NCI-H345 (cell line): ENCODE results near the gene RGP1.
A peak's percentile ranks its signal among the peaks of the same experiment; 100 is the strongest.

Experiments
- DNase-seq: peaks from one replicate; lab custom pipeline; 2025; lab: John Stamatoyannopoulos, UW

RGP1 gene

DNA sequence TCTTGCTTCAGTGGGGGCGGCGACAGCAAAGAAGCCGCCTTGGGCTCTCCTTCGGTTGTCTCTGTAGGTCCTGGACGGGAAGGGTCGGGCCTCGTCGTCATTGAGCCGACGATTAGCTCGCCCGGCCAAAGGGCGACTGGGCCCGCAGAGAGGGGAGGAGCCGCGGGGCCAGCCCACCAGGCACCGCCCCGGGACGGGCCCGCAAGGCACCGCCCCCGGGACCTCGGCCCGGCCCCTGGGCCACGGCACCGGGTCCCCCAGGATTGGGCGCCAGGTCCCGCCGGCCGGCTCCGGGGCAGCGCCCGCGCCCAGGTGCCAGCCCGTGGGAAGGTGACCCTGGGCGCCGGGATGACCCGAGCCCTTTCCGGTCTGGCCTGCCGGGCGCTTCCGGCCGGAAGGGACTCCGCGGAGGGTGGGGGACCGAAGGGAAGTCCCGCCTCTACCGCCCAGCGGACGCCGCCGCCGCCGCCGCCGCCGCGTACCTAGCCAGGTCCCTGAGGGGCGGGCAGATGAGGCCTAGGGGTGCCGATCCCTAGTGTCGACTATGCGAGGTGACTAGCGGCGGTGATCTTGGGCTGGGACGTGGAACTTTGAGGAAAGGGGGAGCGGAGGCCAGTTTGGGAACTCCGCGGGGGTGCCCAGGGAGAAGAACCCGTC, at the start of gene RGP1, which contains the start of gene GBA2:
Gene RGP1 (plus strand): TSS at position 430 of the 657 bp plus-strand sequence. CDS start 469 bp downstream, outside the sequence.
Gene GBA2 (minus strand): TSS at position 371 of the 657 bp plus-strand sequence. CDS start 524 bp downstream, outside the sequence.
- DNase-seq: peak; percentile 78

GRCh38 chr9:35700031-35700430, 49.1 kb upstream of the RGP1 start:
- no peak for DNase-seq

DNA sequence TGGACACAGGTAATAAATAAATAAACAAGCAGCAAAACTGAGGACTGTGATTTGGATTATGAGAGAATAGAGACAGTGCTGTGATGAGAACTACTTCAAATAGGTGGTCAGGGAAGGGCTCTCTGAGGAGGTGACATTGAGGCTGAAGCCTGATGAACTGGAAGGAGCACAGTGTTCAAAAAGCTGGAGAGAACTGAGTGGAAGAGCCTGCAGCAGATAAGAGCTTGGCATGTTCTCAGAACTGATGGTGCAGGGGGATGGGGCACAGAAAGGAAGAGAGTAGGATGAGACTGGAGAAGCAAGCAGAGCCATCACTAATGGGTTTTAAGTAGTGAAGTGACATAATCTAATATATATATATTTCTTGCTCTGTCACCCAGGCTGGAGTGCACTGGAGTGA, 48.1 kb upstream of the RGP1 start:
- DNase-seq: no peak

DNA sequence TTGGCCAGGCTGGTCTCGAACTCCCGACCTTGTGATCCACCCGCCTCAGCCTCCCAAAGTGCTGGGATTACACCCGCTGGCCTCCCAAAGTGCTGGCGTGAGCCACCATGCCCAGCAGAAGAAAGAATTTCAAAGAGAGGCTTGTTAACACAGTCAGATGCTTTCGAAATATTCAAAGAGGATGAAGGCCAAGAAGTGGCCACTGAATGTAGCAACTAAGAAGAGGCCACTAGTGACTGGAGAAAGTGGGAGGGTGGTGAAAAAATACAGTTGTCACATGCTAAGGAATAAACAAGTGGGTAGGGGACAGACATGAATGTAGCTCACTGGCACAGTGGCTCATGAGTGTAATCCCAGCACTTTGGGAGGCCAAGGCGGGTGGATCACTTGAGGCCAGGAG, 46.4 kb upstream of the RGP1 start:
- no peak for DNase-seq

DNA sequence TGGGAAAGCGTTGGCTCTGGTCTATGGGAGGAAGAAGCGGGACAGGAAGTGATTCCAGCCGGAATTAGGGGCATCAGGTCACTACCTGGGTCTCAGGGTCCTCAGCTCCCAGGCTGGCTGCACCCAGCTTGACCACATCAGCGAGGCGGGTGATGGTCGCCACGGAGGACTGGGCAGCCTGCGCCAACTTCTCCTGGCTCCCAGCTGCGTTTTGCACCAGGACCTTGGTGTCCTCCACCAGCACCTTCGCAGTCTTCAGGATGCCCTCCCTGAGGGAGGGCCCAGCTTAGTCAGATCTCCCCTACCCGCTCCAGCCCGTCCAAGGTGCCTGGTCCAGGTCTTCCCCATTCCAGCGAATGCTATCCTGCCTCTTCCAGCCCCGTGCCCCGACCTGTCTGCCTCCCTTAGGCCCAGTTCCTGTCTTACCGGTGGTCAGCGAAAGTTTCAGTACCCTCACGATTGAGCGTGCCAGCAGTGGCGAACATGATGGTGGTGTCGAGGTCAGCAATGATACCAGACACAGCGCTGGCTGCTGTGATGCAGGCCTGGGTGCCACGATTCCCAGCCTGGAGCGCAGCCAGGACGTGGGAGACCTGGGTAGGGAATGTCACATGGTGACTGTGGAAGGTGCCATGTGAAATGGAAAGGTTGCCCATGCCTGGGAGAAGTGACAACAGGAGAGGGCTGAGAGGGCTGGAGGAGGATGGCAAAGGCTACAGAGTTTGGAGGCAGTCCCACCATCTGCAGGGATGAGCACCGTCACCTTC, 45.0 kb upstream of the RGP1 start:
- no peak for DNase-seq

DNA sequence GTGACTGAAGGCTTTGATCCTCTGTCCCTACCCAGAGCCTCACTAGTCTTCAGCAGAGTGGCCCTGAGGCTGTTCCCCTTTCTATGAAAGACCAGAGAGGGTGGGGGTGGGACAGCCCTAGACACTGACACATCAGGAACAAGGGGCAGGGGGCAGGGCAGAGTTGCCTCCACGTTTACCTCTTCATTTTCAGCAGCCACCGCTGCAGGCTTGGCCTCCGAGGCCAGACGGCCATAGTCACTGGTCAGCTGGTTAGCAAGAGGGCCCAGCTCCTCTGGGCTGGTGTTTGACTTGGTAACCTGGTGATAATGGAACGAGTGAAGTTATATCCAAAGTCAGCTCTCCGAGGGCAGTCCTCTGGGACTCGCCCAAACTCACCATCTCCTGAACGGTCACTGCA, 43.7 kb upstream of the RGP1 start:
- no peak for DNase-seq

- DNase-seq: no peak
Measured at GRCh38 chr9:35705836-35706430, 43.2 kb upstream of the RGP1 start.

GRCh38 chr9:35706951-35707350, 42.1 kb upstream of the RGP1 start:
- DNase-seq: no peak

DNA sequence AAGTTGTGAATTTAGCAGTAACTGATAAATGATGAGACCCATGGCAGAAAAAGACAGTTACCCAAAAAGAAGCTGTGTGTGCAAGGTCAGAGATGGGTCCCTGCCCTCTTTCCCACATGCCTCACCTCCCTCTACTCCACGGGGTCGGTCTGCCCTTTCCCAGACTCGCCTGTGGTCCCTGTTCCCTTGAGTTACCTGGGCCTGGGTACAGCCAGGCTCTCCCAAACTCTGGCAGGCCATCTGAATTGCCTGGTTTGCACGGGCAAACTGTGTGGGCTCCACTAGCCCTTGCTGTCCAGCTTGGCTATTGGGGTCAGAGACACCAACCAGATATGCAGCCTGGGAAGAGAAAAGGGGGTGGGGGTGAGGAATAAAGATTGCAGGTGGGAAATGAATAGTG, 40.9 kb upstream of the RGP1 start:
- DNase-seq: no peak

DNA sequence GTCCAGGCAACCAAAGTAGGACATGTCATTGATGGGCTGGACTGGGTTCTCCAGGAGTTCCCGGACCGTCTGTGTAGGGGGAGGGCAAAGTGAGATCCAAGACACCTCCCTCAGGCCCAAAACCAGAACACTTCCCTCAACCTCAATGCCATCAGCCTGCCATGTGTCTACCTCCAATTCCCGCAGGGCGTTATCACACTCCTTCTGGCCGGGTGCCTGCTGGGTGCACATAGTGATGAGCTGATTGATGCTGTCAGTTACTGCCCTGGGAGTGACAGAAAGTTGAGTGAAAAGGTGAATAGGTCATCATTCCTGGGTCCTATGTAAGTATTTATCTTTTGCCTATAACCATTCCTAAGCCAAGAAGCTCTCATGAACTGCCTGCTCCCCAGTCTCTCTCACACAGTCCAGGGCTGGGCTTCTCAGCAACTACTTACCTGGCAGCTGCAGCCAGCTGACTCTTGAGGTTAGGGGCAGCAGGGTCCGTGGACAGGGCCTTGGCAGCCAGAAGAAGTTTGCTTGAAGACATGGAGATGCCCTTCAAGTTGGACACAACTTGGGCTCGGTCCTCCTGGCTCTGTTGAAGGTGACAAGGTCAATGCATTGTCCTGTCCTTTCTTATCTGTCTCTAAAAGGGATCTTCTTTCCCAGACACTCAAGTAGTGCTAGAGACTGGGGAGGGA, 38.1 kb upstream of the RGP1 start:
- DNase-seq: no peak

GRCh38 chr9:35711501-35712428, 37.3 kb upstream of the RGP1 start:
- no peak for DNase-seq

DNA sequence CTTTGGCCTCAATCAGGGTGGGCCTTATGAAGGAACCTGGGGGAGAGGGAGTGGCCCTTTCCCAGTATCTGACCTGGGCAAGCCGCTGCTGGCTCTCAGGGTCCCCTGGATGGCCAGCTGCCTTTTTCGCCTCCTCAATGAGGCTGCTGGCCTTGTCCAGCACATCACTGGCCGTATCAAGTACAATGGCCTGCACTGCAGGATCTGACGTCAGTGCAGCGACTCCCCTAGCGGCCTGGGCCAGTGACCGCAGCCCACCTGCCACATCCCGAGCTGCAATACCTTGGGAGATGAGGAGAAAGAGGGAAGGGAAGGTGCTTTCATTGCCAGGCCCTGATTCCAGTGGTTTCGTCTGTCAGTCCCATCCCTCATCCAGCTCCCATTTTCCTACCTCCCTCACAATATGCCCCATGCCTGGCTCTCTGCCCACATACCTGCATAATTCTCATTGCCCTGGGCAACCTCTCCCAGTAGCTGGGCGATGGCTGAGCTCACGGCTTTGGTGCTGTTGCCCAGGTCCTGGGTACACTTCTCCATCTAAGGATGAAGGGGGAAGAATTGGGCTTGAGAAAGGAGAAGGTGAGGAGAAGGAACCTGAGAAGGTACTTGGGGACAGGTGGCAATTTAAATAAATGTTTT, 36.2 kb upstream of the RGP1 start:
- no peak for DNase-seq

GRCh38 chr9:35713578-35713977, 35.5 kb upstream of the RGP1 start:
- no peak for DNase-seq

DNA sequence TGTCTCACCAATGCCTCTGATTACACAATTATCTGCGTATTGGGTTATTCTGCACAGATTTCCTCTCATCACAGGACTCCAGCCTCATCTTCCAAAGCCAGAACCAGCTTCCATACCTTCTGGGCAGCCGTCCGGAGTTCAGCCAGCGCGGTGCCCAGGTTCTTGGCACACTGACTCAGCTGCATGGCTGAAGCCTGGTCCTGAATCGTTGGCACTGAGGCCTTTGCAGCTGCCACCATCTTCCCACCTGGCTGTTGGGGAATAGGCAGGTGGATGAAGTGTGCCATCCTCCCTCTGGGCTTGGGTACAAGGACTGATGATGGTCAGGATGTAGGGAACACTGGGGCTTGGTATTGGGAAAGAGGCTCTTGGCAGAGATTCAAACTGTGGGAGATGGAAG, 35.0 kb upstream of the RGP1 start:
- DNase-seq: no peak

GRCh38 chr9:35714579-35715252, 34.4 kb upstream of the RGP1 start:
- DNase-seq: no peak

DNA sequence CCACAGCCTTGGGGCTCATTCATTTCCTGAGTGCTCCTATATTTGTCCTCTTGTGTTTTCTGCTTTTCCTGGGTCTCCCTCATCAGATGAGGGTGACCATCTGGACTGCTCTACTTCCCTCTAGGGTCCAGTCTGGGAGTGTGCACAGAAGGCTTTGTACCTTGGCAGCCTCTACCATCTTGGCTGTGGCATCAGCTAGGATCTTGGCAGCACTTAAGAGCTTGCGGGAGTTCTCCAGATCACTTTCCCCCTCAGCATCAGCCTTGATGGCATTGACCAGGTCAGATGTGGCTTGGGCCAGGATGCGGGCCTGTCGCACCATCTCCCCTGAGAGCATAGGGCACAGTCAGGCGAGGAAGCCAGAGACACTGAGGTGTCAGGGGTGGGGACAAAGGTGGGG, 32.9 kb upstream of the RGP1 start:
- no peak for DNase-seq

GRCh38 chr9:35717132-35717870, 31.8 kb upstream of the RGP1 start:
- no peak for DNase-seq

GRCh38 chr9:35718721-35719511, 30.2 kb upstream of the RGP1 start:
- DNase-seq: no peak

- no peak for DNase-seq
Measured at GRCh38 chr9:35719546-35719945, 29.5 kb upstream of the RGP1 start.
